SK-N-SH treated with all-trans-retinoic acid at 6 μM for 48 hours (cell line): ENCODE data around the gene TWSG1.

Source experiments
- ARNTL ChIP-seq: fragments of 450-650 bp; formaldehyde crosslinking; IDR thresholded peaks from 2 replicates; pipeline ENCODE4 v1.5.0; 2020; ENCODE audit warnings: low read depth, mild to moderate bottlenecking, moderate library complexity, borderline replicate concordance
- CSDC2 ChIP-seq: fragments of 250-450 bp; sonication (Bioruptor Pico); IDR thresholded peaks from 2 replicates; pipeline ENCODE4 v1.5.0; 2020; ENCODE audit warnings: mild to moderate bottlenecking, moderate library complexity
- CSRNP3 ChIP-seq: fragments of 250-450 bp; sonication (Bioruptor Pico); IDR thresholded peaks from 2 replicates; pipeline ENCODE4 v1.5.1; 2021; ENCODE audit warnings: mild to moderate bottlenecking, moderate library complexity
- ESRRG ChIP-seq: fragments of 250-450 bp; sonication (Bioruptor Pico); IDR thresholded peaks from 2 replicates; pipeline ENCODE4 v1.6.1; 2021; ENCODE audit warnings: mild to moderate bottlenecking
- GLIS3 ChIP-seq: fragments of 250-450 bp; sonication (Bioruptor Pico); IDR thresholded peaks from 2 replicates; pipeline ENCODE4 v1.5.0; 2020; ENCODE audit warnings: mild to moderate bottlenecking, moderate library complexity
- ISL1 ChIP-seq: fragments of 250-450 bp; sonication (Bioruptor Pico); IDR thresholded peaks from 2 replicates; pipeline ENCODE4 v2.1.2; 2022; ENCODE audit warnings: mild to moderate bottlenecking, moderate library complexity
- PATZ1 ChIP-seq: fragments of 250-450 bp; sonication (Bioruptor Pico); IDR thresholded peaks from 2 replicates; pipeline ENCODE4 v1.8.0; 2020; ENCODE audit warnings: mild to moderate bottlenecking, moderate library complexity, borderline replicate concordance
- TCF4 ChIP-seq: fragments of 250-450 bp; sonication (Bioruptor Pico); IDR thresholded peaks from 2 replicates; pipeline ENCODE4 v1.8.0; 2021; ENCODE audit warnings: mild to moderate bottlenecking, moderate library complexity, borderline replicate concordance
- ZFP3 ChIP-seq: fragments of 250-450 bp; sonication (Bioruptor Pico); IDR thresholded peaks from 2 replicates; pipeline ENCODE4 v1.5.0; 2020; ENCODE audit warnings: mild to moderate bottlenecking, moderate library complexity
- ZNF565 ChIP-seq: fragments of 450-650 bp; formaldehyde crosslinking; conservative IDR thresholded peaks from 2 replicates; pipeline ENCODE4 v1.5.0; 2020; ENCODE audit warnings: low read depth, mild to moderate bottlenecking, moderate library complexity
- ZNF70 ChIP-seq: fragments of 450-650 bp; formaldehyde crosslinking; IDR thresholded peaks from 2 replicates; pipeline ENCODE4 v1.5.0; 2020; ENCODE audit warnings: mild to moderate bottlenecking, moderate library complexity

- TF ChIP-seq ARNTL (CRISPR knock-in tag) = no peak
- TF ChIP-seq PATZ1 (CRISPR knock-in tag) = no peak
- no peak for TF ChIP-seq GLIS3
- TF ChIP-seq ESRRG (CRISPR knock-in tag) = no peak
- no peak for TF ChIP-seq CSRNP3 (CRISPR knock-in tag)
- no peak for TF ChIP-seq CSDC2 (CRISPR knock-in tag)
- no peak for TF ChIP-seq TCF4 (CRISPR knock-in tag)
- TF ChIP-seq ZNF565 (CRISPR knock-in tag) = no peak
- no peak for TF ChIP-seq ZFP3 (CRISPR knock-in tag)
- TF ChIP-seq ZNF70 (CRISPR knock-in tag) = no peak
- no peak for TF ChIP-seq ISL1 (CRISPR knock-in tag)
Measured at GRCh38 chr18:9328776-9329175, 5.8 kb upstream of the TWSG1 start.
